Esophagus (tissue), 2 donors: ENCODE data around the gene SYCP3. TPM values are rescaled to one million over a fixed set of nuclear protein-coding genes. Genes with fewer than 3 reads are reported as not detected.

Source experiments
- H3K27ac ChIP-seq, 2 donors: one replicate each; pipeline ENCODE4 v1.5.1; 2013; ENCODE audit warnings: low read depth in 2 of 2, mild to moderate bottlenecking in 2 of 2, inconsistent platforms in 1 of 2, low read length in 1 of 2, moderate library complexity in 1 of 2
- H3K27me3 ChIP-seq, 2 donors: one replicate each; pipeline ENCODE4 v1.6.1; 2013; ENCODE audit warnings: low read length in 2 of 2, control low read depth in 1 of 2, mild to moderate bottlenecking in 1 of 2; ENCODE audit not compliant: insufficient read depth in 2 of 2, control insufficient read depth in 1 of 2
- H3K36me3 ChIP-seq, 2 donors: one replicate each; pipeline ENCODE4 v1.6.1; 2013; ENCODE audit warnings: low read length in 1 of 2; ENCODE audit not compliant: control insufficient read depth in 2 of 2, insufficient read depth in 2 of 2
- H3K4me1 ChIP-seq, 2 donors: one replicate each; pipeline ENCODE4 v1.6.1; 2013; ENCODE audit warnings: low read length in 1 of 2; ENCODE audit not compliant: control insufficient read depth in 2 of 2, insufficient read depth in 2 of 2
- H3K4me3 ChIP-seq, 2 donors: one replicate each; pipeline ENCODE4 v1.5.1; 2013; ENCODE audit warnings: low read length in 2 of 2, mild to moderate bottlenecking in 2 of 2, low read depth in 1 of 2, moderate library complexity in 1 of 2
- H3K9me3 ChIP-seq, 2 donors: one replicate each; pipeline ENCODE4 v1.6.1; 2013; ENCODE audit warnings: mild to moderate bottlenecking in 2 of 2, low read depth in 1 of 2, low read length in 1 of 2, moderate library complexity in 1 of 2; ENCODE audit not compliant: control insufficient read depth in 2 of 2, insufficient read depth in 1 of 2
- WGBS, 2 donors: extraction: QIAGEN DNeasy Blood & Tissue Kit; methylation state at CpG; one replicate each; pipeline ENCODE4 v1.1.7; 2013; 5-methylcytosine and 5-hydroxymethylcytosine counted together
- polyA plus RNA-seq, 2 donors: library from polyadenylated mRNA; stranded (reverse); fragments of 200-250 nt; gene quantifications; one replicate each; pipeline ENCODE4 v1.2.3, GENCODE V29; 2013
- donor health status: healthy with polysubstance abuse.
- donor health status: Bipolar disorder and iron deficiency.

Gene SYCP3
- under 1 TPM; 0.07 to 0.33 TPM for polyA plus RNA-seq

DNA sequence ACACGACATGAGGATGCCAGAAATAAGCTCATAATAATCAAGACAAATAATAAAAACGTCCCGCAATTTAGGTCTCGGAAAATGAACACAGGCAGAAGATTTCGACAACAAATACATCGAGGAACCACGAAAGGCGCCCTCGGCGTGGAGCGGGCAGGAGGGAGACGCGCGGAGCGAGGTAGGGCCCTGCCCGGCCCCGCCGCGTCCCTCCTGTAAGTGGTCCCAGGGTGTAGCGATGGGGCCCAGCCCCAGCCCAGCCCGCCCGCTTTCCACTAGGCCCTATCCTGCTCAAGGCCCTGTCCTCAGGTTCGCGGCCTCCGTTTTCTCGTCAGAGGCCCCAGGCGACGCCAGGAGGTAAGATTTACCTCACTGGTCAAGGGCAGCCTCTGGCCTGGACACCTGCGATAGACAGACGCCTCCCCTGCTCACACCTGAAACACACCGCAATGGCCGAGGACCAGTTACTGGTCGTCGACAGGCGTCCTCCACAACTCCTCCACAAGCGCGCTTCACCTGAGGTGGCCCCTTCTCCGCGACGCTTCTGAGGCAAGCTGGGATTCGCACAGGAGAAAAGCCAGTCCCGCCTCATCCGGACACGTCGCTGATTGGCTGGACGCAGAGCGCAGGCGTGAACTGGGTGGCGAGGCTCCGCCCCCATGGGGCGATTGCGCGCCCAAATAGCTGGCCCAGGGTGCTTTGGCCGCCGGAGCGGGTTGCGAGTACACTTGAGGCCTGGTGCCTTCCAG lies at the start of gene SYCP3:
Gene SYCP3, minus strand, starts transcription at position 543 of the 746 bp plus-strand sequence. CDS start 1,527 bp downstream, outside the sequence.
- WGBS, 2 donors = 98% methylated on average over 57 of the region's 57 CpGs
- H3K9me3 ChIP-seq = peaks cover 0 to 2% of the 10 kb centered on the region in 2 donors

GRCh38 chr12:101785671-101786070 lies 46.4 kb upstream of the SYCP3 start:
- peaks cover 0 to 9% of the 10 kb centered on the region in 2 donors for H3K36me3 ChIP-seq
- H3K27ac ChIP-seq = no peak overlapping the region
- no peak overlapping the region for H3K4me3 ChIP-seq
- H3K4me1 ChIP-seq = no peaks in the 10 kb centered on the region
- no peaks in the 10 kb centered on the region for H3K9me3 ChIP-seq
- H3K27me3 ChIP-seq = no peaks in the 10 kb centered on the region
- WGBS, 2 donors = 96 to 98% methylated on average over 1 of the region's 1 CpG

More for the DNA sequence above, at the start of gene SYCP3:
- Histone ChIP-seq H3K4me1 (no peaks in the 10 kb centered on the region), H3K4me3 (no peak within 1 kb of the TSS), H3K27ac (no peak within 1 kb of the TSS), H3K36me3 (peaks cover 8% of the 10 kb centered on the region in 2 donors), H3K27me3 (no peaks in the 10 kb centered on the region)

DNA sequence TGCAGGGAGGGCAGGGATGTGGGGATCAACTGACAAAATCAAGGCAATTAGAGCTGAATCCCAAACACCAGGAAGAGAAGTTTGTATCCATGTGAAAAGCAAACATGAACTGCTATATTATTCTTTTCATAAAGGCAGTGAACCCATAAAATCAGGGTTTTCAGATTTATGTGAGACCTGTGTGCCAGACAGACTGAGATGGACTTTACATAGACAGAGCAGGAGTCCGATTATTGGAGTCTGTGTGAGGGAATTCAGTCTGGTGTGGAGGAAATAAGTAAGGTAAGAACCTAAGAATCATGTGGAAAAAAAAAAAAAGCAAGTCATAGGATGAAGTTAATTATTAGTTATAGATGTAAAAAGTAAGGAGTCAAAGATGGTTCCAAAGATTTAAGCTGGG lies 45.1 kb upstream of the SYCP3 start:
- WGBS, 2 donors = 94 to 95% methylated on average over 1 of the region's 1 CpG
- H3K27ac ChIP-seq = no peak overlapping the region
- no peaks in the 10 kb centered on the region for H3K4me1 ChIP-seq
- H3K9me3 ChIP-seq = no peaks in the 10 kb centered on the region
- H3K27me3 ChIP-seq = no peaks in the 10 kb centered on the region
- no peak overlapping the region for H3K4me3 ChIP-seq
- peaks cover 0 to 12% of the 10 kb centered on the region in 2 donors for H3K36me3 ChIP-seq

- H3K27me3 ChIP-seq = no peaks in the 10 kb centered on the region
- H3K36me3 ChIP-seq = peaks cover 0 to 7% of the 10 kb centered on the region in 2 donors
- 82 to 86% methylated on average over 2 of the region's 2 CpGs for WGBS, 2 donors
- H3K27ac ChIP-seq = no peak overlapping the region
- no peaks in the 10 kb centered on the region for H3K9me3 ChIP-seq
- H3K4me1 ChIP-seq = no peaks in the 10 kb centered on the region
- H3K4me3 ChIP-seq = no peak overlapping the region
Measured at GRCh38 chr12:101783838-101784237, 44.6 kb upstream of the SYCP3 start.

DNA sequence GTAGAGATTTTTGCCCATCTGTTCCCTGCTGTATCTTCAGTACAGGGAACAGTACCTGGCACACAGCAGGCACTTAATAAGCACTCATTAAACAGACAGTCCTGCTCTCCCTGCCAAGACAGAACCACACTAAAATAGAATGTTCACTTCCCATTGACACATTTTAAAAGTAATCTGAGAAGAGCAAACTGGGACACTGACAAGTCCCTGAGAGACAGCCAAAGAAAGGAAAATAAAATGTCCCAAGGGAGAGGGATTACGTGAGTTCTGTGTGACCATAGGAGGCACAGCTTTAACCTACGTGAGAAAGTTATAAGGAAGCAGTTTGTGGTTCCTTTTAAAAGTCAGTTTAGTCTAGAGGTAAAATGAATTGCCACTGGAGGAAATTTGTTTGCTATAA lies 43.9 kb upstream of the SYCP3 start:
- Histone ChIP-seq H3K27ac (no peak overlapping the region), H3K36me3 (peaks cover 0 to 7% of the 10 kb centered on the region in 2 donors), H3K27me3 (no peaks in the 10 kb centered on the region), H3K9me3 (no peaks in the 10 kb centered on the region), H3K4me1 (no peaks in the 10 kb centered on the region), H3K4me3 (no peak overlapping the region)
- 76 to 89% methylated on average over 2 of the region's 2 CpGs for WGBS, 2 donors

DNA sequence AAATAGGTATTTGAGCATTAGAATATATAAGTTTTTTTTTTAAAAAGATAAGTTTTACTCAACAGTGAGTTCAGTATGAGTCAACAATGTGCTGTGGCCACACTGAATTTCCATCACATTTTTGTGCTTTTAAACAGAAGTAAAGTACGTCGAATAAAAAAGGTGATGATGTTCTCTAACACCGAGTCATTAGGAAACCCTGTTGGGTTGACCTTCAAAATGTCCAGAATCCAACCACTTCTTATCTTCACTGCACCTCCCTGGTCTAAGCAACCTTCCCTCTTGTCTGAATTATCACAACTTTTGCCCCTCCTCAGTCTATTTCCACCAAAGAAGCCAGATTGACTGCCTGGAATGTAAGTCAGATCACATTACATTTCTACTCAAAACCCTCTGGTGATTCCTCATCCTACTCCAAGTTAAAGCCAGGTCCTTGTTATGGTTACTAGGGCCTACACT lies 43.0 kb upstream of the SYCP3 start:
- Histone ChIP-seq H3K9me3 (no peaks in the 10 kb centered on the region), H3K4me3 (no peak overlapping the region), H3K27me3 (no peaks in the 10 kb centered on the region), H3K36me3 (peaks cover 0 to 7% of the 10 kb centered on the region in 2 donors), H3K27ac (no peak overlapping the region), H3K4me1 (no peaks in the 10 kb centered on the region)
- 83 to 86% methylated on average over 3 of the region's 3 CpGs for WGBS, 2 donors

- no peak overlapping the region for H3K4me3 ChIP-seq
- H3K27ac ChIP-seq = no peak overlapping the region
- H3K9me3 ChIP-seq = no peaks in the 10 kb centered on the region
- no peaks in the 10 kb centered on the region for H3K27me3 ChIP-seq
- no peaks in the 10 kb centered on the region for H3K4me1 ChIP-seq
- peaks cover 0 to 10% of the 10 kb centered on the region in 2 donors for H3K36me3 ChIP-seq
- WGBS, 2 donors = 72 to 81% methylated on average over 3 of the region's 3 CpGs
Measured at GRCh38 chr12:101781834-101782233, 42.6 kb upstream of the SYCP3 start.

DNA sequence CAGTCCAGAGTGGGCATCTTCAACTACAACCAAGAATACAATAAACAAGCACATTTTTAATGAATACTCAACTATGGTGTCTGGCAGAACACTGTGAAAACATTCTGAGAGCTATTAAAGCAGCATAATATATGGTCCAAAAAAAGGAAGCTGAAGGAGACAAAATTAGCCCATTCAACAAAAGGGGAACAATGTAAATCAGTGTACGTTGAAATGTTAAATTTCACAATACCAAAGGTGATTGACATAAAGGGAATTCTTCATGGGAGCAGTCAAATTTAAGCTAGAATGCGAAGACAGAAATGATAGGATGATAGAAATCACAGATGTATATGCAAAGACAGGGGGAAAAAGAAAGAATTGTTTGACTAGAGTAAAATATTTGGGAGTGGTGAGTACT lies 41.3 kb upstream of the SYCP3 start:
- WGBS, 2 donors = 88 to 91% methylated on average over 2 of the region's 2 CpGs
- Histone ChIP-seq H3K36me3 (peaks cover 0 to 12% of the 10 kb centered on the region in 2 donors), H3K27me3 (no peaks in the 10 kb centered on the region)

GRCh38 chr12:101779626-101780025 lies 40.4 kb upstream of the SYCP3 start:
- Histone ChIP-seq H3K4me3 (no peak overlapping the region), H3K4me1 (no peaks in the 10 kb centered on the region), H3K27ac (no peak overlapping the region), H3K9me3 (no peaks in the 10 kb centered on the region), H3K27me3 (no peaks in the 10 kb centered on the region), H3K36me3 (peaks cover 0 to 8% of the 10 kb centered on the region in 2 donors)
- WGBS, 2 donors = 94% methylated on average over 6 of the region's 6 CpGs

More for the DNA sequence above, 41.3 kb upstream of the SYCP3 start:
- no peak overlapping the region for H3K27ac ChIP-seq
- H3K9me3 ChIP-seq = no peaks in the 10 kb centered on the region
- H3K4me1 ChIP-seq = no peaks in the 10 kb centered on the region
- no peak overlapping the region for H3K4me3 ChIP-seq

GRCh38 chr12:101779200-101779599 lies 39.9 kb upstream of the SYCP3 start:
- Histone ChIP-seq H3K4me1 (no peaks in the 10 kb centered on the region), H3K36me3 (peaks cover 0 to 8% of the 10 kb centered on the region in 2 donors), H3K9me3 (no peaks in the 10 kb centered on the region), H3K27ac (no peak overlapping the region), H3K27me3 (no peaks in the 10 kb centered on the region), H3K4me3 (no peak overlapping the region)
- WGBS, 2 donors = 86 to 87% methylated on average over 3 of the region's 3 CpGs
